ENCODE data around the gene OR2M2. TPM values are rescaled to one million over a fixed set of nuclear protein-coding genes. Genes with fewer than 3 reads are reported as not detected.

OR2M2 gene
- total and polyA plus RNA-seq, 2 of the 13 experiments (the other 11 are each of a cell fraction or from before 2014, with no cell fraction given) = not detected

DNA sequence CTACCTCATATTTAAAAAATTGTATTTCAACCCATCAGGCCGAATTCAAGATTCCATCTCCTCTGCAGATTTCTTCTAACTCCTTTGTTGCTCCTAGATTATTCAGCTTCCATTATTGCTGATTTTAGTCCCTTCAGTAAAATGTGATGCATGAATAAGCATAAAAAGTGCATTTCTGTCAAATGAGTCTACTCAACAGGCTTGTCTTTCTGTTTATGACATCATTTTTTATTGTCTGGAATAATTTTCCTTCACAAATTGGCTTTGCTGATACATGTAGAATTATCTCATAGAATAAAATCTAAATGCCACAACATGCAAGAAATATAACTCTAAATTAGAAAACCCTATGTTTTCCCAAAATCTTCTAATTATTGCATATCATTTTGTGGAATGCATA, 31.3 kb upstream of the OR2M2 start:
- POLR2A ChIA-PET = no interaction called here
- FAIRE-seq (no peak), ATAC-seq (no peak), DNase-seq (ENCODE audit: low spot score) (no peak)
- intact Hi-C loops (cut with micrococcal nuclease; ENCODE audit: unreplicated experiment) = no loop called here
- Histone ChIP-seq H3K9ac (ENCODE audit: insufficient read depth, low read depth, low read length) (no peak overlapping the region), H3K27me3 (ENCODE audit: control insufficient read depth in 1 of 2, insufficient read depth in 2 of 2, low read length in 2 of 2) (no peaks in the 10 kb centered on the region), H3K36me3 (replicated peaks in 1 of 2; ENCODE audit: control insufficient read depth in 1 of 2, insufficient read depth in 2 of 2, low read length in 2 of 2) (no peaks in the 10 kb centered on the region), H2AFZ (ENCODE audit: low read length) (no peak overlapping the region), H4K20me1 (ENCODE audit: insufficient read depth, low read length) (no peaks in the 10 kb centered on the region), H3K4me1 (ENCODE audit: insufficient read depth, low read length) (no peaks in the 10 kb centered on the region), H3K4me3 (replicated peaks in 1 of 3; ENCODE audit: insufficient read depth in 1 of 3, low read depth in 2 of 3, low read length in 3 of 3) (no peak overlapping the region), H3K4me2 (ENCODE audit: low read depth, low read length) (no peak overlapping the region), H3K79me2 (ENCODE audit: insufficient read depth, low read length) (no peaks in the 10 kb centered on the region), H3K27ac (ENCODE audit: extremely low read length, insufficient read depth, low read length) (no peak overlapping the region), H3K9me3 (ENCODE audit: low read length) (peaks cover 79% of the 10 kb centered on the region)
- BruUV-seq (replicated peaks) = no TSS peak
- TF ChIP-seq, protein P1, sequence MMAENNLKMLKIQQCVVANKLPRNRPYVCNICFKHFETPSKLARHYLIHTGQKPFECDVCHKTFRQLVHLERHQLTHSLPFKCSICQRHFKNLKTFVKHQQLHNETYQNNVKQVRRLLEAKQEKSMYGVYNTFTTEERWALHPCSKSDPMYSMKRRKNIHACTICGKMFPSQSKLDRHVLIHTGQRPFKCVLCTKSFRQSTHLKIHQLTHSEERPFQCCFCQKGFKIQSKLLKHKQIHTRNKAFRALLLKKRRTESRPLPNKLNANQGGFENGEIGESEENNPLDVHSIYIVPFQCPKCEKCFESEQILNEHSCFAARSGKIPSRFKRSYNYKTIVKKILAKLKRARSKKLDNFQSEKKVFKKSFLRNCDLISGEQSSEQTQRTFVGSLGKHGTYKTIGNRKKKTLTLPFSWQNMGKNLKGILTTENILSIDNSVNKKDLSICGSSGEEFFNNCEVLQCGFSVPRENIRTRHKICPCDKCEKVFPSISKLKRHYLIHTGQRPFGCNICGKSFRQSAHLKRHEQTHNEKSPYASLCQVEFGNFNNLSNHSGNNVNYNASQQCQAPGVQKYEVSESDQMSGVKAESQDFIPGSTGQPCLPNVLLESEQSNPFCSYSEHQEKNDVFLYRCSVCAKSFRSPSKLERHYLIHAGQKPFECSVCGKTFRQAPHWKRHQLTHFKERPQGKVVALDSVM (CRISPR knock-in tag; IDR thresholded peaks at IDR 0.05) = no peak
- TF ChIP-seq ATF7 (IDR thresholded peaks at IDR 0.05) (peak; percentile 53), ATF7 (CRISPR knock-in tag; IDR thresholded peaks at IDR 0.05) (no peak)
- CTCF ChIA-PET (ENCODE audit: low intra/inter-chr PET ratio, low total read pairs) = no interaction called here
- in situ Hi-C loops (cut with HindIII; ENCODE audit: extremely low pct_ligation_motif_present, low pct_unique_long_range_greater_than_20kb) = no loop called here
- WGBS (ENCODE audit: low lambda C conversion rate) = 0% methylated on average over 1 of the region's 1 CpG

DNA sequence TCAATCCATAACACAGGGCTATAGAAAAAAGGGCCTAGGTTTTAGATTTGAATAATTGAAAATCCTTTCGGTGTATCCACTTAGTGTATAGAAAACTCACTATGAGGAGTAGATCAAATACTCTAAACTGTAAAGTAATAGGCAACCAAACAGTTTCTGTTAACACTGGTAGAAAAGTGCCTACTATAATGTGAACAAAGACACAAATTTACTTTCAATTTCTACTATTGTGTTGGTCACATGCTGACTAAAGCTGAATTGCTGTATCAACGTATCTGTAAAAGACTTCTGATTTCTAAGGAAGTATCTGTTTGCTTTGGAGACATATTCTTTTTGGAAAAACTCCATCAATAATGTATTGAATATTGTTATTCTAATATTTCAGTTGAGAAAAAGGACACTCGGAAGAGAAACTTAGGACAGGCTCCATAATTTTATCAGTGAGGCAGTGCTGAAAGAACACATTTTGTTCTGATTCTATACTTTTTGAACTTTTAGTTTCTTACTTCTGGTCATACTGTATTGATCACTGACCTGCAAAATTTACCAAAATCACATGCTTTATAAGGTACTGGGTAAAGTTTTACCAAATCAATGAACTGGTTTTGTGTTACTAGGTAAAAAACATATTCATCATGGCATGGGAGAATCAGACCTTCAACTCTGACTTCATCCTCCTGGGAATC, 30.0 kb upstream of the OR2M2 start, which contains the start of gene OR2M5:
Gene OR2M5, plus strand, starts transcription at position 636 of the 686 bp plus-strand sequence. Its CDS starts 0 bp downstream, at position 636.
- no peak within 1 kb of the TSS for H2AFZ ChIP-seq (ENCODE audit: low read length)
- ATAC-seq (no peak), FAIRE-seq (no peak), DNase-seq (ENCODE audit: low spot score) (no peak)
- peaks cover 90% of the 10 kb centered on the region for H3K9me3 ChIP-seq (ENCODE audit: low read length)
- H4K20me1 ChIP-seq (ENCODE audit: insufficient read depth, low read length) = no peaks in the 10 kb centered on the region
- H3K4me1 ChIP-seq (ENCODE audit: insufficient read depth, low read length) = no peaks in the 10 kb centered on the region
- no peak within 1 kb of the TSS for H3K4me3 ChIP-seq (replicated peaks in 1 of 3; ENCODE audit: insufficient read depth in 1 of 3, low read depth in 2 of 3, low read length in 3 of 3)
- H3K79me2 ChIP-seq (ENCODE audit: insufficient read depth, low read length) = no peaks in the 10 kb centered on the region
- H3K36me3 ChIP-seq (replicated peaks in 1 of 2; ENCODE audit: control insufficient read depth in 1 of 2, insufficient read depth in 2 of 2, low read length in 2 of 2) = no peaks in the 10 kb centered on the region
- intact Hi-C loops (cut with micrococcal nuclease; ENCODE audit: unreplicated experiment) (no loop called here), in situ Hi-C loops (cut with HindIII; ENCODE audit: extremely low pct_ligation_motif_present, low pct_unique_long_range_greater_than_20kb) (no loop called here)
- no peak within 1 kb of the TSS for H3K4me2 ChIP-seq (ENCODE audit: low read depth, low read length)
- TF ChIP-seq ZNF230 (CRISPR knock-in tag; IDR thresholded peaks at IDR 0.05) (no peak), ZFP62 (CRISPR knock-in tag; IDR thresholded peaks at IDR 0.05) (no peak), ZNF383 (CRISPR knock-in tag; IDR thresholded peaks at IDR 0.05; ENCODE audit: borderline replicate concordance) (no peak), U2AF1 (optimal IDR thresholded peaks at IDR 0.05; ENCODE audit: low read depth, low read length) (no peak), KDM2A (CRISPR knock-in tag; IDR thresholded peaks at IDR 0.05; ENCODE audit: borderline replicate concordance, low read depth) (no peak)
- H3K27ac ChIP-seq (ENCODE audit: extremely low read length, insufficient read depth, low read length) = no peak within 1 kb of the TSS
- BruUV-seq (replicated peaks) = no TSS peak
- ChIA-PET POLR2A (no interaction called here), CTCF (ENCODE audit: low intra/inter-chr PET ratio, low total read pairs) (no interaction called here)
- H3K9ac ChIP-seq (ENCODE audit: insufficient read depth, low read depth, low read length) = no peak within 1 kb of the TSS
- no peaks in the 10 kb centered on the region for H3K27me3 ChIP-seq (ENCODE audit: control insufficient read depth in 1 of 2, insufficient read depth in 2 of 2, low read length in 2 of 2)
- 36% methylated on average over 3 of the region's 3 CpGs for WGBS (ENCODE audit: low lambda C conversion rate)

Data from HepG2 (cell line).